ENCODE data around the gene TEC. TPM values are rescaled to one million over a fixed set of nuclear protein-coding genes. Genes with fewer than 3 reads are reported as not detected.

The TEC gene
- polyA plus RNA-seq, 1 of the 3 experiments (the other 2 are of a cell fraction), result 0.85 TPM

- no peaks in the 10 kb centered on the region for H3K36me3 ChIP-seq (replicated peaks in 1 of 2; ENCODE audit: control insufficient read depth in 1 of 2, insufficient read depth in 2 of 2, low read length in 1 of 2)
- H2AFZ ChIP-seq (ENCODE audit: low read depth), result no peak overlapping the region
- H3F3A ChIP-seq (replicated peaks; ENCODE audit: insufficient read depth), result no peaks in the 10 kb centered on the region
- no peak for TF ChIP-seq FOXJ3 (CRISPR knock-in tag; IDR thresholded peaks at IDR 0.05)
- no peak for TF ChIP-seq RCOR1 (IDR thresholded peaks at IDR 0.05; ENCODE audit: low read length)
- TF ChIP-seq TCF12 (IDR thresholded peaks at IDR 0.05), result no peak
- TF ChIP-seq TEAD4 (IDR thresholded peaks at IDR 0.05; ENCODE audit: borderline replicate concordance, insufficient read depth), result no peak
- no peak for TF ChIP-seq JUND (IDR thresholded peaks at IDR 0.05)
- no peak for TF ChIP-seq GATA2 (CRISPR knock-in tag; IDR thresholded peaks at IDR 0.05)
- TF ChIP-seq, protein P1, sequence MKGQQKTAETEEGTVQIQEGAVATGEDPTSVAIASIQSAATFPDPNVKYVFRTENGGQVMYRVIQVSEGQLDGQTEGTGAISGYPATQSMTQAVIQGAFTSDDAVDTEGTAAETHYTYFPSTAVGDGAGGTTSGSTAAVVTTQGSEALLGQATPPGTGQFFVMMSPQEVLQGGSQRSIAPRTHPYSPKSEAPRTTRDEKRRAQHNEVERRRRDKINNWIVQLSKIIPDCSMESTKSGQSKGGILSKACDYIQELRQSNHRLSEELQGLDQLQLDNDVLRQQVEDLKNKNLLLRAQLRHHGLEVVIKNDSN (IDR thresholded peaks at IDR 0.05; ENCODE audit: borderline replicate concordance, low read depth), result no peak
- no peak for TF ChIP-seq NFIC (IDR thresholded peaks at IDR 0.05; ENCODE audit: borderline replicate concordance)
- no peak for TF ChIP-seq MXI1 (IDR thresholded peaks at IDR 0.05; ENCODE audit: low read depth, low read length)
- no peak for TF ChIP-seq CHD2 (IDR thresholded peaks at IDR 0.05; ENCODE audit: low read length, partially characterized antibody)
- TF ChIP-seq POLR2AphosphoS5 (IDR thresholded peaks at IDR 0.05; ENCODE audit: low read depth, low read length), result no peak
- TF ChIP-seq, protein P2, sequence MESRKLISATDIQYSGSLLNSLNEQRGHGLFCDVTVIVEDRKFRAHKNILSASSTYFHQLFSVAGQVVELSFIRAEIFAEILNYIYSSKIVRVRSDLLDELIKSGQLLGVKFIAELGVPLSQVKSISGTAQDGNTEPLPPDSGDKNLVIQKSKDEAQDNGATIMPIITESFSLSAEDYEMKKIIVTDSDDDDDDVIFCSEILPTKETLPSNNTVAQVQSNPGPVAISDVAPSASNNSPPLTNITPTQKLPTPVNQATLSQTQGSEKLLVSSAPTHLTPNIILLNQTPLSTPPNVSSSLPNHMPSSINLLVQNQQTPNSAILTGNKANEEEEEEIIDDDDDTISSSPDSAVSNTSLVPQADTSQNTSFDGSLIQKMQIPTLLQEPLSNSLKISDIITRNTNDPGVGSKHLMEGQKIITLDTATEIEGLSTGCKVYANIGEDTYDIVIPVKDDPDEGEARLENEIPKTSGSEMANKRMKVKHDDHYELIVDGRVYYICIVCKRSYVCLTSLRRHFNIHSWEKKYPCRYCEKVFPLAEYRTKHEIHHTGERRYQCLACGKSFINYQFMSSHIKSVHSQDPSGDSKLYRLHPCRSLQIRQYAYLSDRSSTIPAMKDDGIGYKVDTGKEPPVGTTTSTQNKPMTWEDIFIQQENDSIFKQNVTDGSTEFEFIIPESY (IDR thresholded peaks at IDR 0.05; ENCODE audit: borderline replicate concordance, low read depth), result no peak
- no peak for TF ChIP-seq ELF1 (IDR thresholded peaks at IDR 0.05)
- no peak for TF ChIP-seq IRF3 (IDR thresholded peaks at IDR 0.05; ENCODE audit: low read depth, low read length)
- H3K4me2 ChIP-seq, result no peak overlapping the region
- ChIA-PET POLR2A (no interaction called here), CTCF (interaction anchor here (0.9 to 1.7 kb wide), 2 partner anchors 10 to 11 kb away, joined by 3 to 8 read pairs; no protein-coding TSS in a partner anchor)
- no peak overlapping the region for H3K9ac ChIP-seq
- no peaks in the 10 kb centered on the region for H4K20me1 ChIP-seq (ENCODE audit: insufficient read depth)
- 79% methylated on average over 2 of the region's 2 CpGs for WGBS (ENCODE audit: low lambda C conversion rate)
- no peaks in the 10 kb centered on the region for H3K27me3 ChIP-seq (ENCODE audit: insufficient read depth)
- no peaks in the 10 kb centered on the region for H3K9me3 ChIP-seq
- H3K27ac ChIP-seq (ENCODE audit: low read depth in 2 of 2, low read length in 1 of 2), result no peak overlapping the region
- H3K4me3 ChIP-seq (ENCODE audit: low read depth in 2 of 2, low read length in 1 of 2), result no peak overlapping the region
- no peaks in the 10 kb centered on the region for H3K4me1 ChIP-seq (ENCODE audit: control insufficient read depth in 1 of 2, insufficient read depth in 2 of 2, low read depth in 1 of 2, low read length in 1 of 2)
- H3K79me2 ChIP-seq (ENCODE audit: insufficient read depth), result 0 out of 2 replicates have a peak, but pooled peaks cover 3% of the 10 kb centered on the region
- no peak for DNase-seq
- 0 out of 2 replicates have a peak, but pooled peaks cover 4% of the 10 kb centered on the region for H3K9me2 ChIP-seq
These were observed 25.8 kb downstream of the TEC start for GRCh38 chr4:48243887-48244286.

GRCh38 chr4:48243429-48243828, 26.2 kb downstream of the TEC start:
- 0 out of 2 replicates have a peak, but pooled peaks cover 4% of the 10 kb centered on the region for H3K9me2 ChIP-seq
- no peaks in the 10 kb centered on the region for H4K20me1 ChIP-seq (ENCODE audit: insufficient read depth)
- WGBS (ENCODE audit: low lambda C conversion rate), result 92% methylated on average over 3 of the region's 3 CpGs
- DNase-seq, result no peak
- no peak overlapping the region for H3K9ac ChIP-seq
- H3K4me3 ChIP-seq (ENCODE audit: low read depth in 2 of 2, low read length in 1 of 2), result no peak overlapping the region
- H3K4me2 ChIP-seq, result no peak overlapping the region
- TF ChIP-seq EZH2phosphoT487 (IDR thresholded peaks at IDR 0.05; ENCODE audit: borderline replicate concordance, low read depth), result no peak
- no peak for TF ChIP-seq RXRA (IDR thresholded peaks at IDR 0.05; ENCODE audit: borderline replicate concordance, low read depth)
- no peak for TF ChIP-seq GABPA (IDR thresholded peaks at IDR 0.05; ENCODE audit: low read depth)
- TF ChIP-seq, protein P3, sequence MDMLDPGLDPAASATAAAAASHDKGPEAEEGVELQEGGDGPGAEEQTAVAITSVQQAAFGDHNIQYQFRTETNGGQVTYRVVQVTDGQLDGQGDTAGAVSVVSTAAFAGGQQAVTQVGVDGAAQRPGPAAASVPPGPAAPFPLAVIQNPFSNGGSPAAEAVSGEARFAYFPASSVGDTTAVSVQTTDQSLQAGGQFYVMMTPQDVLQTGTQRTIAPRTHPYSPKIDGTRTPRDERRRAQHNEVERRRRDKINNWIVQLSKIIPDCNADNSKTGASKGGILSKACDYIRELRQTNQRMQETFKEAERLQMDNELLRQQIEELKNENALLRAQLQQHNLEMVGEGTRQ (IDR thresholded peaks at IDR 0.05; ENCODE audit: borderline replicate concordance, low read depth, low read length), result no peak
- TF ChIP-seq, protein P4, sequence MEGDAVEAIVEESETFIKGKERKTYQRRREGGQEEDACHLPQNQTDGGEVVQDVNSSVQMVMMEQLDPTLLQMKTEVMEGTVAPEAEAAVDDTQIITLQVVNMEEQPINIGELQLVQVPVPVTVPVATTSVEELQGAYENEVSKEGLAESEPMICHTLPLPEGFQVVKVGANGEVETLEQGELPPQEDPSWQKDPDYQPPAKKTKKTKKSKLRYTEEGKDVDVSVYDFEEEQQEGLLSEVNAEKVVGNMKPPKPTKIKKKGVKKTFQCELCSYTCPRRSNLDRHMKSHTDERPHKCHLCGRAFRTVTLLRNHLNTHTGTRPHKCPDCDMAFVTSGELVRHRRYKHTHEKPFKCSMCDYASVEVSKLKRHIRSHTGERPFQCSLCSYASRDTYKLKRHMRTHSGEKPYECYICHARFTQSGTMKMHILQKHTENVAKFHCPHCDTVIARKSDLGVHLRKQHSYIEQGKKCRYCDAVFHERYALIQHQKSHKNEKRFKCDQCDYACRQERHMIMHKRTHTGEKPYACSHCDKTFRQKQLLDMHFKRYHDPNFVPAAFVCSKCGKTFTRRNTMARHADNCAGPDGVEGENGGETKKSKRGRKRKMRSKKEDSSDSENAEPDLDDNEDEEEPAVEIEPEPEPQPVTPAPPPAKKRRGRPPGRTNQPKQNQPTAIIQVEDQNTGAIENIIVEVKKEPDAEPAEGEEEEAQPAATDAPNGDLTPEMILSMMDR (IDR thresholded peaks at IDR 0.05), result no peak
- no peak for TF ChIP-seq FOSL2 (IDR thresholded peaks at IDR 0.05; ENCODE audit: borderline replicate concordance, low read depth)
- no peak for TF ChIP-seq SIN3A (IDR thresholded peaks at IDR 0.05; ENCODE audit: borderline replicate concordance, low read depth, low read length)
- no peak for TF ChIP-seq FOXM1 (IDR thresholded peaks at IDR 0.05; ENCODE audit: low read depth)
- H3K27me3 ChIP-seq (ENCODE audit: insufficient read depth), result no peaks in the 10 kb centered on the region
- H3K4me1 ChIP-seq (ENCODE audit: control insufficient read depth in 1 of 2, insufficient read depth in 2 of 2, low read depth in 1 of 2, low read length in 1 of 2), result no peaks in the 10 kb centered on the region
- ChIA-PET POLR2A (no interaction called here), CTCF (interaction anchor here (0.9 to 1.7 kb wide), 2 partner anchors 11 kb away, joined by 3 to 8 read pairs; no protein-coding TSS in a partner anchor)
- no peaks in the 10 kb centered on the region for H3K36me3 ChIP-seq (replicated peaks in 1 of 2; ENCODE audit: control insufficient read depth in 1 of 2, insufficient read depth in 2 of 2, low read length in 1 of 2)
- no peaks in the 10 kb centered on the region for H3F3A ChIP-seq (replicated peaks; ENCODE audit: insufficient read depth)
- H3K79me2 ChIP-seq (ENCODE audit: insufficient read depth), result 0 out of 2 replicates have a peak, but pooled peaks cover 3% of the 10 kb centered on the region
- H2AFZ ChIP-seq (ENCODE audit: low read depth), result no peak overlapping the region
- H3K9me3 ChIP-seq, result no peaks in the 10 kb centered on the region
- no peak overlapping the region for H3K27ac ChIP-seq (ENCODE audit: low read depth in 2 of 2, low read length in 1 of 2)

Measured in SK-N-SH (cell line).